Measurements from ENCODE around the gene CFAP73. TPM values are rescaled to one million over a fixed set of nuclear protein-coding genes. Genes with fewer than 3 reads are reported as not detected.
A peak's percentile ranks its signal among the peaks of the same experiment; 100 is the strongest.
"Not testable (repeated sequence)": the region's sequence is repeated elsewhere in the genome, so short reads cannot be mapped to it uniquely, and the experiment has no call there.

Gene CFAP73
- total RNA-seq = not detected

DNA sequence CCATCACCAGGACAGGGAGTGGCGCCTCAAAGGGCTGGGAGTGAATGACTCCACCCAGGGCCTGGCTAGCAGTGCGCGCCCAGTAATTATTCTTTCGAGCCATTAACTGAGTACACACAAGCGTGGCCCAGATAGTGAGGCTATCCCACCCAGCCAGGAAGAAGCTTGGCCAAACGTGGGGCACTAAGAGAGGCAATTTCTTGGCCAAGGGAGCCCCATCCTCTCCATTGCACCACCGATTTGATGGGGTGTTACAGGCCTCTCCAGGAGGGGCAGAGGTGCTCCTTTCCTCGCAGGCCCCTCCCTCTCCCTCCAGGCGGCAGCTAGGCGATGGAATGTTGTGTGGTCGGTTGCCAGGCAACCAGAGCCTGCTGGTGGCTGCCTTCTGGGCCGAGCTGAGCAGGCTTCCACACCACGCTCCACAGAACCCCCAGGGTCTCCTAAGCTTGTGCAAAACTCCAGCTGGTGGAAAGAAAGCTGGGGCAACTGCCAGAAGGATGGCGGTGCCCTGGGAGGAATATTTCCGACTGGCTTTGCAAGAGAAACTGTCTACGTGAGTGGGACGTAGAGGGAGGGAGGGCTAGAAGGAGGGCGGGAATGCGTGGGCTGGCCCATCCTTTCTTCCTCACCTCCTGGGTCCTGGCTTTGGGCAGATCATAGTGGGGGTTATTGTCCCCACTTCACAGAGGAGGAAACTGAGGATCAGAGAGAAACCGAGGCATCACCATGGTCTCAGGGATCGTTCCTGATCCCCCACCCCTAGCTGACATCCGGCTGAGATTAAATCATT, at the start of gene CFAP73:
Gene CFAP73 (plus strand): TSS at position 364 of the 790 bp plus-strand sequence. CDS start 134 bp downstream, at position 498.
- DNase-seq = no peak

DNA sequence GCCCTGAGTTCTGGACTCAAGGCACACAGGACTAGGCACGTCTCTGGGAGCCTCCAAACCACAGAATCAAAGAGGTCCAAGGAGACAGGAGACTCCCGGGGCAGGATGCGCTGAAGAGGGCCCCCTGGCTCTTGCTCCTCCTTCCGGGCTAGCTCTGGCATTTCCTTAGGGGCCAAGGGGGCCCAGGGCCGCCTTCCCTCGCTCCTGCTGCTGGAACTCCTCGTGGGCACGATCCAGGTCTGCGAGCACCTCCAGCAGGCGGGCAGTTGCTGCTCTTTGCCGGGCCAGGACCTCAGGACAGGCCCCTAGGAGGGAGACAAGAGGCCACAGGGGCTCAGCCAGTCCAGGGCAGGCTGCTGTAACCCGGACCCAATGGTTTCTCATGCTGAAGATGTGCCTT, 49.8 kb upstream of the CFAP73 start:
- no peak for DNase-seq

DNA sequence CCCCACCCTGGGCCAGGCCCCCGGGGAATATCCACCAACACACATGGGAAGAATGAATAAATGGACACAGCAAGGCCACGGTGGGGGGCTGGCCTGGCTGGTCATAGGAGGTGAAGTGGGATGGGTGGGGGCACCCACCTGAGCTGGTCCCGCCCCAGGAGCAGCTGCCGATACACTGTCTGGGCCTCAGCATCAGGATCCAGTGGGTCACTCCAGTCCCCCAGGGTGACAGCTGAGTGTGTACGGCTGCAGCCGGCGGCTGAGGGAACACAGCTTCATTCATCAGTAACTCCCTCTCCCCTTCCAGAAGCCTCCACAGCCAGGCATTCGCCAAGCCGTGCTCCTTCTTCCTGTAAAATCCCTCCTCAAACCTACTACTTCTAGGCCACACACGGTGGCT, 47.8 kb upstream of the CFAP73 start:
- no peak for DNase-seq

DNA sequence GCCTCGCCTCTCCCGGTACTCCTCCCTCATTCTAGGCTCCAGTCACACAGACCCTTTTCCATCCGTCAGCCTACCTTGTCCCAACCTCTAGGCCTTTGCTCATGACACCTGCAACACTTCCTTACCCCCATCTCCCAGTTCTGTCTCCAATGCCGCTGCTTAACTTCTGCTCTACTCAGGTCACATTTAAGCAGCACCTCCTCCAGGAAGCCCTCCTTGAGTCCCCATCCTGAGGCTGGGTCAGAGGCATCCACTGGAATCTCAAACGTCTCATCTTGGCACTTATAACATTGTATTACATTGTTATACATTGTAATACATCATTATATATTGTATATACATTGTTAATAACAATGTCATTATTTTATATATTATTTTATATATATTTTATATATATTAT, 46.7 kb upstream of the CFAP73 start:
- no peak for DNase-seq

DNA sequence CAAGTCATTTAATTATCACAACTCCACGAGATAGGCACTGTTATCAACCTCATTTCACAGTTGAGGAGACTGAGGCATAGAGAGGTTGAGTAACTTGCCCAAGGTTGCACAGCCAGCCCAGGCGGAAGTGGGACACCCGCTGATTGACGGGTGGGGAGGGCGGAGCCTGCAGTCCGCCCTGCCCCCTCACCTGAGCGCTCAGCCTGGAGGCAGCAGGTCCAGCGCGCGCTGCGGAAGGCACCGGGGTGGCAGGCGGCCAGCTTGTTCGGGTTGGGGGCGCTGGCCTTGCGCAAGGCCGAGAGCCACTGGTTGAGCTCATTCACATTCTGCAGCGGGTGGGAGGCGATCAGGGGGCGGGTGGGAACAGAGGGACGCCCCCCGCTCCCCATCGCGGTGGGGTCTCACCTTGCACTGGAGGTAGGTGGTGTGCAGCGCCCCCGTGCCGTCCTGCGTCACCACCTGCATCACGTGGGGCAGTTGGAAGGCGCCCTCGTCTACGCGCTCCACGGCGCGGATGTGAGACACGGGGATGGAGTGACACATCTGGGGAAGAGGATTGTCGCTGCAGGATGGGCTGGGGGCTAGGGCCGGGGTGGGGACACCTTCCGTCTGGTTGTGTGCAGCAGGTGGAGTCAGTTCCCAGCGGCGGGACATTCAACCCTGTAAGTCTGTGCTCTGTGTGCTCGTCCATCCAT, 45.6 kb upstream of the CFAP73 start:
- peak; percentile 53 for DNase-seq

DNA sequence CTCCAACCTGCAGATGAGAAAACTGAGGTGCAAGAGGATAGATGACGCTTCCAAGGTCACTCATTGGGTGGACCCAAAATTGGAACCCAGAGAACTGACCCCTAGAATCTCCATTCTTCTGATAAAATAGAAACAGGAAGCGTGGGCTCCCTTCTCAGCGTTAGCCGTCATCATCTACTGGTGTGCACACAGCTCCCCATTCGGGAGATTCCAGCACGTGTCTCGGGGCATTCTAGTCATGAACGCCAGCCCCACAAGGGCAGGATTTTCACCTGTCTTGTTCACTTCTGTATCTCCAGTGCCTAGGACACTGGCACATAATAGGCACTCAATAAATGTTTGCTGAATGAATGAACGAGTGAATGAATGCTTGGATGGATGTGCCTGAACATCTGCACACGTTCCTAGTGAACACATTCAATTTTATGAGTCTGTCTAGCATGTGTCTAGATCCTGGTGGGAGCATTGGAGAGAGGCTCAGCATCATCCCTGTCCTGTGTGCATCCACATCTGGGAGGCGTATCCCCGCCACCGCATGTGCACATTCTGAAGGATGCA, 44.5 kb upstream of the CFAP73 start:
- DNase-seq = no peak

DNA sequence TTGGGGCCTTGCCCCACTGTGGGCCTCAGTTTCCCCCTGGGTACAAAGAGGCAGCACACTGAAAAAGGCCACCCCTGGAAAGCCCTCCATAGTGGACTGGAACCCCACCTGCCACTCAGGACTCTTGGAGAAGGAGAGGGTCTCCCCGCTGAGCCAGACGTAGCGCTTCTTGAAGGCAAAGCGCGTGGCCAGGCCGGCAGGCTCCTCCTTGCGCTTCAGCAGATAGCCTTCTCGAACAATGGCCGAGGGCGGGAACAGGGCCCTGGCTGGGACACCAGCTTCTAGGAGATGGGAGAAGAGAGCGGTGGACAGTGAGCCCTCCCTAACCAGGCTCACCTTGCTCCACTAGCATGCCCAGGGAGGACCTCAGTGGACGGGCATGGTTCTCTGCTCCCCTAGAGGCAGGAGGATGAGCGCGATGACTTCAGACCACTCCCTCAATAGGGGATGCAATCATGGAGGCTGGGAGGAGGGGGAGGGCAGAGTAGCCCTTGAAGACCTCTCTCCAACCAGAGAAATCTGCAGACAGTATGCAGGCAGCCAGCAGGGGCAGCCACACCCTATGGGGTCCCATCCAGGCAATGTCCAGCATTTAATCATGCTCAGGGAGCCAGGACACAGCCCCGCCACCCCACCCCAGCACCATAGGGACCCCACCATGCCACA, 43.8 kb upstream of the CFAP73 start:
- no peak for DNase-seq

DNA sequence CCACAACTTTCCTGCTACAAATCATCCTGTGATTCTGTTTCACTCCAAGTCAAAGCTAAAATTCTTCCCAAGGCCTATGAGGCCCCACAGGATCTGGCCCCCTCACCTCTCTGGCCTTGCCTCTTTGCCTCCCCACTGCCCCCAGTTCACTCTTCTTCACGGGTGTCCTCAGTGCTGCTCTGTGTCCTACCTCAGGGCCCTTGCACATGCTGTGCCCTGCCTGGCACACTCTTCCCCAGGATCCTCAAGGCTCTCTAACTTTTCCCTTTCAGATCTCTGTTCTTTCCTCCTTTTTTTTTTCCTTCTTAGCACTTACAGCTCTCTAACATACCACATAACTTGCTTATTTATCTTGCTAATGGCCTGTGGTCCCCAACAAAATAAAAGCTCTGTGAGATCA, 43.2 kb upstream of the CFAP73 start:
- no peak for DNase-seq

DNA sequence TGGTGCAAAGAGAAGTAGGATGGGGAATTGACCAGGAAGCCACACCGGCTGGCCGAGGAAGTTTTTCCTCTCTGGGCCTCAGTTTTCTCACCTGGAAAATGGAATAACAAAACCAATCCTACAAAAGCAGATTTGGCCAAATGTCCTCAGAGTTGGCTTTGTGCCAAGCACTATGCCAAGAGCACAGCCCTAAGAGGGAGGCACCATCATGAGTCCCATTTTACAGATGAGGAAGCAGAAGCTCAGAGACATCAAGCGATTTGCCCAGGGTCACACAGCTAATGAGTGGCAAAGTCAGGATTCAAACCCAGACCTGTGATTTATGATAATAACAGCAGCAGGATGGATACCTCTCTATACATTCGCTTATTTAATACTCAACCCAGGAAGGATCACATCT, 41.2 kb upstream of the CFAP73 start:
- no peak for DNase-seq

DNA sequence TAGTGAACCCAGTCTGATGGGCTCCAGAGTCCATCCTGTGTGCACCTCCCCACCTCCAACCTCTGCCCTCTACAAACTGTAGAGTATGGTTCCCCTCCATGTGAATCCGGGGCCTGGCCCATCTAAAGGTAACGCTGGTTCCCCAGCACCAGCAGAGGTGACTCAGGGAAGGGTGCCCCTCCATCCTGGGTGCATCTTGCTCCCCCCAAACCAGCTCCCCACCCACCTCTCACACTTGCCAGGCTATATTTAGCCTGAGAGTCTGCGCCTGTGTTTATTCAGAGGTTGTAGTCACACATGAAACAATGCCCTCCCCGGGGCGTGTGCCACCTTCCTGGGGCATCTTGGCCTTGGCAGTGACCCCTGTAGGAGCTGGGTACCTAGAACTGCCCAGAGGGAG, 40.2 kb upstream of the CFAP73 start:
- DNase-seq = no peak

DNA sequence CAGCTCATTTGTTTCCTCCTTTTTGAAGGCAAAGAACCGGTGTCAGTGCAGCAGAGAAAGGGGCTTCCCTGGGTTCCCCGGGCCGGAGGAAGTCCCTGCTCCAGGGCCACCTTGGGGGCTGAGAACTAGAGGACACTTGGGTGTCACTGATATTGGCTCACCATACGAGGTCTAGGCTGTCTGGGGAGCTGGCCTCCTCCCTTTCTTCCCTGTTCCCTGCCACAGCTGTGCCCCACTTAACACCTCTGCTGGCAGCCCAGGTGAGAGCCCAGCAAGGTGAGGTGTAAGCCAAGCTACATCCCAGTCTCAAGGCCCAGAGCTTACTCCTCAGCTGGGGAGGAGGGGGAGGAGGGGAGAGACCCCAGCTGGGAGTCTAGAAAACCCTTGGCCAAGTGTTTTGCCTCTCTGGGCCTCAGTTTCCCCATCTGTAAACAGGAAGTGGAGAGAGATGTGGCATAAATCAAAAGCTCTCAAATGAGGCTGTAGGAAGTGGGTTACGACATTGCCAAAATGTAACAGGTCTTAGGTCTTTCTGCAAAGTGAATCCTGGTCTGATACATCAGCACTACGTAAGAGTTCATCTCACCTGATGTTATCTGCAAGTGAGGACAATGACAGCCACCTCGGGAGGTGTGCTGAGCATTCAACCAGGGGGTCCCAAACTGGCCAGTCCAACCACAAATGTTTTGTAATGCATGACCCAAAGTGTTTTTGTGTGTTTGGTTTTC, 39.5 kb upstream of the CFAP73 start:
- DNase-seq = no peak

DNA sequence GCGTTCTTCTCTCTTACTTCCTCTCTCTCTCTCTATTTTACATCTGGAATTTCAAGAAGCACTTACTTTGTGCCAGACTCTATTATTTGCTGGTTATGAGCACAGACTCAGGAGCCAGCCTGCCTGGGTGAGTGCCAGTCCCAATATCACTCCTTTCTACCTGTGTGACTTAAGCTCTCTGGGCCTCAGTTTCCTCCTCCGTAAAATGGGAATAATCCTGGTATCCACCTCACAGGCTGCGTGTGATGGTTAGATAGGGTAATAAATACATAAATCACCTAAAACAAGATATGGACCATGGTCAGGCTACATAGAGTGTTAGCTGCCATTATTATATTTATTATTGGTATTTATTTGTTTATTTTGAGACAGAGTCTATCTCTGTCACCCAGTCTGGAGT, 38.3 kb upstream of the CFAP73 start:
- DNase-seq = no peak

DNA sequence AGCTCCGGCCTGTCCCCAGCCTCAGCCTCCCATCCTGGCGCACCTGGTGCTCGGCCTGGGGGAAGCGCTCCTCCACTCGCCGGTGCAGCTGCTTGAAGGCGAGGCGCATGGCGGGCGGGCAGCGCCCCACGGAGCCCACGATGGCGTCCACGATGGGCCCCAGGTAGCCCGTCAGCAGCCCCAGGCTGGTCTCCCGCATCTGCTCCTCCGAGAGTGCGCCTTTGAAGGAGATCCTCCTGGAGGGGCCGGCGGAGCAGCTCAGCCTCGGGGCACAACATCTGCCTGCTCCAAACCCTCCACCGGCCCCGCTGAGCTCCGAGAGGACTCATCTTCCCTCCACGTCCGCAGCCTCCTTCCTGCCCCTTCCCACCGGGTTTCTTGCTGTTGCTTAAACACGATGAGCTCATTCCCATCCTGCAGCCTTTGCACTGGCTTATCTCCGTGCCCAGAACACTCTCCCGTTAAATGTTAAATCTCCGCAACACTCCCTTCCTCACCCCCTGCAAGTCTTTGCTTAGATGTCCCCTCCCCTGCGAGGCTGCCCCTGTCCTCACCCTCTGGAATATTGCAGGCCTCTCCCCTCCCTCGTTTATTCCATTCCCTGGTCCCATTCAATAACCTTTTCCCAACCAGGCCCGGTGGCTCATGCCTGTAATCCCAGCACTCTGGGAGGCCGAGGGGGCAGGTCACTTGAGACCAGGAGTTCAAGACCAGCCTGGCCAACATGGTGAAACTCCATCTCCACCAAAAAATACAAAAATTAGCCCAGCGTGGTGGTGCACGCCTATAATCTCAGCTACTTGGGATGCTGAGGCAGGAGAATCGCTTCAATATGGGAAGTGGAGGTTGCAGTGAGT, 37.3 kb upstream of the CFAP73 start:
- DNase-seq = no peak

DNA sequence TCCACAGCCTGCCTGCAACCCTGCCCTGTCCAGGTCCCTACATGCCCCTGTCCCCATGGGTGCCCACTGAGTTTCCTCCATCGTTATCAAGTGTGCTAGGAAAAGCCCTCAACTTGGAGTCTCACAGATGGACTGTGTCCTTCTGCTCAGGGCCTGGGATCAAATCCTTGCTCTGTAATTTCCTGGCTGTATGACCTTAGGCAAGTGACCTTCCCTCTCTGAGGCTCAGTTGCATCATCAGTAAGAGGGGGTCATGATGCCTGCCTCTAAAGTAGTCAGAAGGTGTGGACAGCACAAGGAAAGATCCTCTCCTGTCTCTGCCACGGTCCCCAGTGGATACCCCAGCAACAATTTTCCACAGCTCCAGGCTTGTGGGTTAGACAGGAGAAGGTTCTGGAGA, 36.1 kb upstream of the CFAP73 start:
- DNase-seq = no peak

DNA sequence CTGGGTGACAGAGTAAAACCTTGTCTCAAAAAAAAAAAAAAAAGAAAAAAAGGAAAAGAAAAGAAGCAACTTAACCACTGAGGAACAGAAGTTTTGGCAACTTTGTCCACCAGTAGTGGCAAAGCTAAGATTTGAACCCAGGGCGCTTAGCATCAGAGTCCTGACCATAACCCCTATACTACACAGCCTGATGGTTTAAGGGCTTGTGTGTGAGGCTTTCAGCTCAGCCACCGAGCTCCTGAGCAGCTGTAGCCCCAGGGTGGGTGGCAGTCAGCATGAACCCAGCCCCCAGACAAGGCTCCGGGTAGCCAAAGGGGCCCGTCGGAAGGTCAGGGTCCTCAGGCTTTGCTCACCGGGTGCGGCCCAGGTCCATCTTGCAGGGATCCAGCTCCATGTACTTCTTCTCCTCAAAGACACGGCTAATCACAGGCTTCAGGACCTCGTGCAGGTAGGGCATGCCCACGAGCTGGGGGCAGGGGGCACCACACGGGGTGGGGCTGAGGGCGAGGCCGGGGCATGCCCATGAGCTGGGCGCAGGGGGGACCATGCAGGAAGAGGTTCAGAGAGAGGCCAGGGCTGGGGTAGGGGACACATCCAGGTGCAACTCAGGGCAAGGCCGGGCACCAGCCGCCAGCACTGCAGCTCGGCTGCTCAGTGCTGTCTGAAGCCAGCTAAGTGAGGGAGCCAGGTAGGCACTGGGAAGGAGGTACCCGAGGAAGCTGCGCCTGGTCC, 34.9 kb upstream of the CFAP73 start:
- no peak for DNase-seq

DNA sequence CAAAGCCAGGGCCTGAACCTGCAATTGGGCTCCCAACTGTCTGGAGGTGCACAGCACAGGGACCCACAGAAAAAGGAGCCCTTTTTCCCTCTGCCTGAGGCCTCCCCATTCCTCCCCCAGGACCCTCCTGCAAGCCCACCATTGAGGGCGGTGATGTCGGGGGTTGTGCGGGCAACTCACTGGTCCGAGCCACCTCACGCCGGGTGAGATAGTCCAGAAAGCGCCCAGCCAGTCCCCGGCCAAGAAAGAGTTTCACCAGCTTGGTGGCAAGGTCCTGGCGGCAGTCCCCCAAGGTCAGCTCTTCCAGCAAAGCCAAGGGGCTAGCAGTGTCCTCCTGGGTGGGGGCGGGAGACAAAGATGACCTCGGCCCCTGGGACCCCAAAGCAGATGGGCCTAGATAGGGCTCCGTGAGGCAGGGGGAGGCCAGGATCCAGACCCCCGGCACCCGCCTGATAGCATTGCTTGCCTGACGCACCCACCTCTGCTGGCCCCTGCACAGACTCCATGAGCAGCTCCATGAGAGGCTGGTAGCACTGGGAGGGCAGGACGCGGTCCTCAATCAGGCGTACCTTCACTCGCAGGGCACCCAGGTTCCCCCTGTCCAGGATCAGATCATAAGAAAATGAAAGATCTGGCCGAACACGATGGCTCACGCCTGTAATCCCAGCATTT, 33.9 kb upstream of the CFAP73 start:
- DNase-seq = no peak

DNA sequence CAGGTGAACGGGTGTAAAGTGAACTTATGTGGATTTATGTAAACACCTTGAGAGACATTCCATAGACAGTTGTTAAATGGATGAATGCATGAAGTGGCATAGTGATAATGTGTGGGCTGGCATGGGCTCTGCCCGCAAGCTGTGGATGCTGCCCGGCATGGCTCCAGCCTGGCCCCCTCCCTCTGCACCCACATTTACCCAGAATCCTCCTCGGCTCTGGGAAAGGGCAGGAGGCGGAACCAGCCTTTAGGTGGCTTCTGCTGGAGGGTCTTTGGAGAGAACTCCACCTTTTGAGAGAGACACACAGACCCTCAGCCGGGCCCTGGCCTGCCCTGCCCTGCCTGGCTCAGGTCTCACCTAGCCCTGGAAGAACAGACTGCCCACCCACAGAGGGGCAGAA, 32.6 kb upstream of the CFAP73 start:
- no peak for DNase-seq

DNA sequence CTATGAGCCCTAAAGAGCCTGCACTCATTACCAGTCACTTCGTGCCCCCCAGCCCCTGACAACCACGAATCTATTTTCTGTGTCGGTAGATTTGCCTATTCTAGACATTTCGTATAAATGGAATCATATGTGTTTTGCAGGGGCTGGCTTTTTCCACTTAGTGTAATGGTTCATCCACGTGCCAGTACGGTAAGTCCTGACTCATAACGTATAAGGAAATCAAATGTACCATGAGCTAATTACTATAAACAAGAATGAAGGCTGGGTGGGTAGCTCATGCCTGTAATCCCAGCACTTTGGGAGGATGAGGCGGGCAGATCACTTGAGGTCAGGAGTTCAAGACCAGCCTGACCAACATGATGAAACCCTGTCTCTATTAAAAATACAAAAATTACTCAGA, 31.8 kb upstream of the CFAP73 start:
- not testable (repeated sequence) for DNase-seq

DNA sequence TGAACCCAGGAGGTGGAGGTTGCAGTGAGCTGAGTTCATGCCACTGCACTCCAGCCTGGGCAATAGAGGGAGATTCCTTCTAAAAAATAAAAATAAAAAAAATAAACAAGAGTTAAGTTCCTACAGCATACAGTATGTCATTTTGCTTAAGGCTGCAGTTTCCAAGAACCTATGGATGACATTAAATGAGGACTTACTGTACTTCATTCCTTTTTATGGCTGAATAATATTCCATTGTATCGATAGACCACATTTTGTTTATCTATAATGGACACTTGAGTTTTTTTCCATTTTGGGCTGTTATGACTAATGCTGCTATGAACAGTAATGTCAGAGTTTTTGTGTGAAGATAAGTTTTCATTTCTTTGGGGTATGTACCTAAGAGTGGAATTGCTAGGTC, 31.4 kb upstream of the CFAP73 start:
- DNase-seq = no peak

DNA sequence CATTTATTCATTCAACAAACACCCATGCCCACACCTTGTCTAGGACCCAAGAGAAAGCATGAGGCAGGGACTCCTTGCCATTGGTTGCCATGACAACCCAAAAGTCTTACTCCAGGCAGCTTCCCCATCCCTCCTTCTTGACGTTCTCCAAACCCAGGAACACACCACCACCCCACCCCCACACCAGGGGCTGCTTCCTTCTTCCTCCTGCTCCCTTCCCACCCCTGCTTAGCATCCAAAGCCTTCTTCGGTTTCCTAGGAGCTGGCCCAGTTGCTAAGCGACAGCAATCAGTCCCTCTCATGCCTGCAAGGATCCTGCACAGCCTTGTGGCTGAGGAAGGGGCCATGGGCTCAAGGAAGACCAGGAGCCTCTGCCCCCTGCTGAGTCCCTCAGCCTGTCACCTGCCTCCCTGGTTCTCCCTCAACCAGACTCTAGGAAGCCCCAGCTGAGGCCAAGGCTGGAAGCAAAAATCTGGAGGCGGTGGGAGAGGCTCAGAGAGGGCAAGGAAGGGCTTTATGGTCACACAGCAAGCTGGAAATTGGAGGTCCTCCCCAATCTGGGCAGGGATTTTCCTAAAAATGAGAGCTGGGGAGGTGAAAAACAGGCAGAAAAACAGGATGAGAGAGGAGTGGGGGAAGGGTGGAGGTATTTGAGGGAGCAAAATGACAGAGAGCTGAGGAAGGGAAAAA, 29.4 kb upstream of the CFAP73 start:
- DNase-seq = no peak

Data from effector CD4-positive, alpha-beta T cell (primary cell).